ENCODE results near the gene XPO4.
A peak's percentile ranks its signal among the peaks of the same experiment; 100 is the strongest.

XPO4 gene

GRCh38 chr13:20828539-20829364 is 73.8 kb downstream of the XPO4 start:
- H3K4ac ChIP-seq (ENCODE audit: low read depth, low read length), result no peak overlapping the region
- no peak overlapping the region for H3K14ac ChIP-seq (ENCODE audit: low read length)
- DNase-seq, result peak in 1 of 2 donors; percentile 69
- no peak overlapping the region for H4K8ac ChIP-seq (ENCODE audit: low read depth, low read length)
- no peak overlapping the region for H3K23ac ChIP-seq (ENCODE audit: low read length)
- H2AFZ ChIP-seq (ENCODE audit: insufficient read depth, low read length, poor library complexity), result no peak overlapping the region
- no peak overlapping the region for H4K12ac ChIP-seq (ENCODE audit: low read depth, low read length)
- no peak overlapping the region for H3K4me2 ChIP-seq (ENCODE audit: low read length)
- H4K91ac ChIP-seq (ENCODE audit: low read depth, low read length), result no peak overlapping the region
- H2BK12ac ChIP-seq (ENCODE audit: low read length), result no peak overlapping the region
- no peak overlapping the region for H2BK120ac ChIP-seq (ENCODE audit: insufficient read depth, low read length, poor library complexity)
- H3K9ac ChIP-seq (ENCODE audit: low read length), result no peak overlapping the region
- H2AK5ac ChIP-seq (ENCODE audit: low read length), result no peak overlapping the region
- no peak overlapping the region for H3K4me3 ChIP-seq (ENCODE audit: low read depth, low read length)
- no peak overlapping the region for H2BK5ac ChIP-seq (ENCODE audit: low read depth, low read length, poor library complexity)
- H3K27ac ChIP-seq (ENCODE audit: low read depth, low read length), result no peak overlapping the region
- peaks cover 2% of the 10 kb centered on the region for H3K79me1 ChIP-seq (ENCODE audit: low read length)
- H3K4me1 ChIP-seq (ENCODE audit: control insufficient read depth in 1 of 2, insufficient read depth in 2 of 2, low read length in 2 of 2), result peaks cover 0 to 4% of the 10 kb centered on the region in 2 experiments
- H3K36me3 ChIP-seq (ENCODE audit: control insufficient read depth in 1 of 2, insufficient read depth in 2 of 2, low read length in 2 of 2), result peaks cover 4% of the 10 kb centered on the region in 2 experiments
- H3K27me3 ChIP-seq (ENCODE audit: insufficient read depth, low read length), result no peaks in the 10 kb centered on the region
- no peak overlapping the region for H3K18ac ChIP-seq (ENCODE audit: low read length)
- H3K79me2 ChIP-seq (ENCODE audit: control insufficient read depth, insufficient read depth, low read length, poor library complexity), result no peaks in the 10 kb centered on the region
- H3K9me3 ChIP-seq (ENCODE audit: insufficient read depth, low read depth, low read length), result no peaks in the 10 kb centered on the region
- WGBS (ENCODE audit: extremely low coverage, insufficient coverage, insufficient read length), result no CpG with 5 or more reads among the region's 5 CpGs

GRCh38 chr13:20826843-20827560 is 75.5 kb downstream of the XPO4 start:
- H3K18ac ChIP-seq (ENCODE audit: low read length), result no peak overlapping the region
- no peak overlapping the region for H3K14ac ChIP-seq (ENCODE audit: low read length)
- H3K4me2 ChIP-seq (ENCODE audit: low read length), result no peak overlapping the region
- H2BK120ac ChIP-seq (ENCODE audit: insufficient read depth, low read length, poor library complexity), result no peak overlapping the region
- no peak overlapping the region for H2AFZ ChIP-seq (ENCODE audit: insufficient read depth, low read length, poor library complexity)
- no CpG with 5 or more reads among the region's 3 CpGs for WGBS (ENCODE audit: extremely low coverage, insufficient coverage, insufficient read length)
- no peak overlapping the region for H3K9ac ChIP-seq (ENCODE audit: low read length)
- no peaks in the 10 kb centered on the region for H3K27me3 ChIP-seq (ENCODE audit: insufficient read depth, low read length)
- H3K27ac ChIP-seq (ENCODE audit: low read depth, low read length), result no peak overlapping the region
- no peak overlapping the region for H3K4ac ChIP-seq (ENCODE audit: low read depth, low read length)
- H3K4me1 ChIP-seq (ENCODE audit: control insufficient read depth in 1 of 2, insufficient read depth in 2 of 2, low read length in 2 of 2), result peaks cover 0 to 4% of the 10 kb centered on the region in 2 experiments
- H2BK5ac ChIP-seq (ENCODE audit: low read depth, low read length, poor library complexity), result no peak overlapping the region
- DNase-seq, result peak in 1 of 2 donors; percentile 82
- no peak overlapping the region for H2BK12ac ChIP-seq (ENCODE audit: low read length)
- H3K79me1 ChIP-seq (ENCODE audit: low read length), result peaks cover 2% of the 10 kb centered on the region
- H3K79me2 ChIP-seq (ENCODE audit: control insufficient read depth, insufficient read depth, low read length, poor library complexity), result no peaks in the 10 kb centered on the region
- H4K91ac ChIP-seq (ENCODE audit: low read depth, low read length), result no peak overlapping the region
- no peaks in the 10 kb centered on the region for H3K9me3 ChIP-seq (ENCODE audit: insufficient read depth, low read depth, low read length)
- no peak overlapping the region for H3K23ac ChIP-seq (ENCODE audit: low read length)
- H3K4me3 ChIP-seq (ENCODE audit: low read depth, low read length), result no peak overlapping the region
- no peak overlapping the region for H2AK5ac ChIP-seq (ENCODE audit: low read length)
- H3K36me3 ChIP-seq (ENCODE audit: control insufficient read depth in 1 of 2, insufficient read depth in 2 of 2, low read length in 2 of 2), result peaks cover 2 to 3% of the 10 kb centered on the region in 2 experiments
- H4K8ac ChIP-seq (ENCODE audit: low read depth, low read length), result no peak overlapping the region
- H4K12ac ChIP-seq (ENCODE audit: low read depth, low read length), result no peak overlapping the region

GRCh38 chr13:20826301-20826700 is 76.2 kb downstream of the XPO4 start:
- Histone ChIP-seq H2BK12ac (ENCODE audit: low read length) (no peak overlapping the region), H3K4me3 (ENCODE audit: low read depth, low read length) (no peak overlapping the region), H2AK5ac (ENCODE audit: low read length) (no peak overlapping the region), H2BK120ac (ENCODE audit: insufficient read depth, low read length, poor library complexity) (no peak overlapping the region), H3K27me3 (ENCODE audit: insufficient read depth, low read length) (no peaks in the 10 kb centered on the region), H3K14ac (ENCODE audit: low read length) (no peak overlapping the region), H4K8ac (ENCODE audit: low read depth, low read length) (no peak overlapping the region), H3K27ac (ENCODE audit: low read depth, low read length) (no peak overlapping the region), H3K79me1 (ENCODE audit: low read length) (peaks cover 2% of the 10 kb centered on the region), H3K4me2 (ENCODE audit: low read length) (no peak overlapping the region), H3K9ac (ENCODE audit: low read length) (no peak overlapping the region), H3K23ac (ENCODE audit: low read length) (no peak overlapping the region), H2AFZ (ENCODE audit: insufficient read depth, low read length, poor library complexity) (no peak overlapping the region), H2BK5ac (ENCODE audit: low read depth, low read length, poor library complexity) (no peak overlapping the region), H3K36me3 (ENCODE audit: control insufficient read depth in 1 of 2, insufficient read depth in 2 of 2, low read length in 2 of 2) (peaks cover 2% of the 10 kb centered on the region in 2 experiments), H3K79me2 (ENCODE audit: control insufficient read depth, insufficient read depth, low read length, poor library complexity) (no peaks in the 10 kb centered on the region), H3K9me3 (ENCODE audit: insufficient read depth, low read depth, low read length) (no peaks in the 10 kb centered on the region), H4K12ac (ENCODE audit: low read depth, low read length) (no peak overlapping the region), H4K91ac (ENCODE audit: low read depth, low read length) (no peak overlapping the region), H3K18ac (ENCODE audit: low read length) (no peak overlapping the region), H3K4me1 (ENCODE audit: control insufficient read depth in 1 of 2, insufficient read depth in 2 of 2, low read length in 2 of 2) (peaks cover 0 to 4% of the 10 kb centered on the region in 2 experiments), H3K4ac (ENCODE audit: low read depth, low read length) (no peak overlapping the region)
- no CpG with 5 or more reads among the region's 5 CpGs for WGBS (ENCODE audit: extremely low coverage, insufficient coverage, insufficient read length)
- peak; percentile 82 to 87 for DNase-seq

- Histone ChIP-seq H3K4ac (ENCODE audit: low read depth, low read length) (no peak overlapping the region), H3K9ac (ENCODE audit: low read length) (no peak overlapping the region), H4K8ac (ENCODE audit: low read depth, low read length) (no peak overlapping the region), H3K4me3 (ENCODE audit: low read depth, low read length) (no peak overlapping the region), H2BK120ac (ENCODE audit: insufficient read depth, low read length, poor library complexity) (no peak overlapping the region), H2AFZ (ENCODE audit: insufficient read depth, low read length, poor library complexity) (no peak overlapping the region), H3K79me1 (ENCODE audit: low read length) (peaks cover 2% of the 10 kb centered on the region), H3K27me3 (ENCODE audit: insufficient read depth, low read length) (no peaks in the 10 kb centered on the region), H2BK12ac (ENCODE audit: low read length) (no peak overlapping the region), H3K23ac (ENCODE audit: low read length) (no peak overlapping the region), H3K4me1 (ENCODE audit: control insufficient read depth in 1 of 2, insufficient read depth in 2 of 2, low read length in 2 of 2) (peaks cover 0 to 4% of the 10 kb centered on the region in 2 experiments), H4K12ac (ENCODE audit: low read depth, low read length) (no peak overlapping the region), H3K79me2 (ENCODE audit: control insufficient read depth, insufficient read depth, low read length, poor library complexity) (no peaks in the 10 kb centered on the region), H3K36me3 (ENCODE audit: control insufficient read depth in 1 of 2, insufficient read depth in 2 of 2, low read length in 2 of 2) (peaks cover 2% of the 10 kb centered on the region in 2 experiments), H4K91ac (ENCODE audit: low read depth, low read length) (no peak overlapping the region), H2AK5ac (ENCODE audit: low read length) (no peak overlapping the region), H3K4me2 (ENCODE audit: low read length) (no peak overlapping the region), H3K9me3 (ENCODE audit: insufficient read depth, low read depth, low read length) (no peaks in the 10 kb centered on the region), H3K14ac (ENCODE audit: low read length) (no peak overlapping the region), H2BK5ac (ENCODE audit: low read depth, low read length, poor library complexity) (no peak overlapping the region), H3K18ac (ENCODE audit: low read length) (no peak overlapping the region), H3K27ac (ENCODE audit: low read depth, low read length) (no peak overlapping the region)
- no CpG with 5 or more reads among the region's 3 CpGs for WGBS (ENCODE audit: extremely low coverage, insufficient coverage, insufficient read length)
- DNase-seq, result peak; percentile 50 to 78
Measured at GRCh38 chr13:20825477-20825875, 77.1 kb downstream of the XPO4 start.

Measured in trophoblast cell (in vitro differentiated cells and primary cell).